Renal cortex interstitium (tissue), 11 donors: ENCODE data around the gene CITED2. TPM values are rescaled to one million over a fixed set of nuclear protein-coding genes. Genes with fewer than 3 reads are reported as not detected.

Experiments used
- DNase-seq, 11 donors: peaks; one replicate each; pipeline ENCODE4 v3.0.0-alpha.2; 2013; ENCODE audit warnings: low read depth in 9 of 11, low spot score in 4 of 11; ENCODE audit errors: extremely low read depth in 1 of 11
- polyA plus RNA-seq, 3 donors: library from polyadenylated mRNA; unstranded; fragments of 120-200 nt; gene quantifications; one replicate each; pipeline ENCODE4 v1.2.1, GENCODE V29; 2013; ENCODE audit not compliant: insufficient read length in 3 of 3

The CITED2 gene
- polyA plus RNA-seq, 3 donors, result 155 to 192 (median 177) TPM

- no peak for DNase-seq
These were observed 19.7 kb upstream of the CITED2 start for GRCh38 chr6:139394027-139394649.

GRCh38 chr6:139392794-139393193 lies 18.3 kb upstream of the CITED2 start:
- no peak for DNase-seq

GRCh38 chr6:139391709-139392108 lies 17.3 kb upstream of the CITED2 start:
- DNase-seq, result no peak

GRCh38 chr6:139390447-139390846 lies 16.0 kb upstream of the CITED2 start:
- no peak for DNase-seq

GRCh38 chr6:139388384-139388783 lies 13.9 kb upstream of the CITED2 start:
- no peak for DNase-seq

- no peak for DNase-seq
These were observed 12.0 kb upstream of the CITED2 start for GRCh38 chr6:139386404-139386803.

GRCh38 chr6:139381216-139381865 lies 6.9 kb upstream of the CITED2 start:
- DNase-seq, result no peak

GRCh38 chr6:139380611-139381010 lies 6.2 kb upstream of the CITED2 start:
- DNase-seq, result no peak

- DNase-seq, result no peak
These were observed 5.7 kb upstream of the CITED2 start for GRCh38 chr6:139380168-139380567.

- DNase-seq, result no peak
These were observed 4.5 kb upstream of the CITED2 start for GRCh38 chr6:139378882-139379341.

- DNase-seq, result no peak
These were observed 3.8 kb upstream of the CITED2 start for GRCh38 chr6:139378226-139378625.

- no peak for DNase-seq
These were observed 2.3 kb upstream of the CITED2 start for GRCh38 chr6:139376604-139377218.

- no peak for DNase-seq
These were observed 1.5 kb upstream of the CITED2 start for GRCh38 chr6:139376017-139376330.

GRCh38 chr6:139375226-139376016 lies 973 bp upstream of the CITED2 start:
- peak in 10 of 11 donors; percentile 83 to 95 (median 92) for DNase-seq

GRCh38 chr6:139373928-139374356 lies 506 bp downstream of the CITED2 start:
- no peak for DNase-seq

- peak in 1 of 11 donors; percentile 44 for DNase-seq
These were observed 1.1 kb downstream of the CITED2 start for GRCh38 chr6:139373154-139373927.

GRCh38 chr6:139372326-139373153 lies 1.9 kb downstream of the CITED2 start:
- no peak for DNase-seq
